Measurements from ENCODE around the gene SNX5.

The SNX5 gene

DNA sequence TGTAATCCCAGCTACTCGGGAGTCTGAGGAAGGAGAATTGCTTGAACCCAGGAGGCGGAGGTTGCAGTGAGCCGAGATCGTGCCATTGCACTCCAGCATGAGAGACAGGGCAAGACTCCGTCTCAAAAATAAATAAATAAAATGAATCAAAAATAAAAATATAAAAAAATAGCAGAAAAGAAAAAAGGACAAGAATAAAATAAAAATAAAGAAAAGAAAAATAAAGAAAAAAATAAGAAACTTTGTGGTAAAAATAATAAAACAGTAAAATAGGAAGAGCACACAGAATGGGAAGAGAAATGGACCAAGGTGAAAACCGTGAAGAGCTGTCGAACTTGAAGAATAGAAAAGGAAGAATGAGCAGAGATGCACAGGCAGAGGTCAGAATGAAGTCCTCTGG lies 63.0 kb downstream of the SNX5 start:
- ChIA-PET POLR2A (no interaction called here), CTCF (no interaction called here)
- DNase-seq (ENCODE audit: extremely low spot score): no peak
- TF ChIP-seq L3MBTL2 (conservative IDR thresholded peaks at IDR 0.05) (no peak), LEF1 (IDR thresholded peaks at IDR 0.05; ENCODE audit: borderline replicate concordance) (no peak), HDGF (IDR thresholded peaks at IDR 0.05; ENCODE audit: borderline replicate concordance) (no peak), FOXA1 (IDR thresholded peaks at IDR 0.05) (no peak), NFRKB (IDR thresholded peaks at IDR 0.05) (no peak), FOXK2 (IDR thresholded peaks at IDR 0.05) (no peak), ELF4 (IDR thresholded peaks at IDR 0.05) (no peak), ARNT (IDR thresholded peaks at IDR 0.05) (no peak), CTBP1 (IDR thresholded peaks at IDR 0.05; ENCODE audit: borderline replicate concordance) (no peak), BHLHE40 (IDR thresholded peaks at IDR 0.05; ENCODE audit: borderline replicate concordance) (no peak), TARDBP (IDR thresholded peaks at IDR 0.05) (no peak), SUZ12 (IDR thresholded peaks at IDR 0.05) (no peak), FOXM1 (IDR thresholded peaks at IDR 0.05; ENCODE audit: borderline replicate concordance) (no peak)
- TF ChIP-seq, protein P1, sequence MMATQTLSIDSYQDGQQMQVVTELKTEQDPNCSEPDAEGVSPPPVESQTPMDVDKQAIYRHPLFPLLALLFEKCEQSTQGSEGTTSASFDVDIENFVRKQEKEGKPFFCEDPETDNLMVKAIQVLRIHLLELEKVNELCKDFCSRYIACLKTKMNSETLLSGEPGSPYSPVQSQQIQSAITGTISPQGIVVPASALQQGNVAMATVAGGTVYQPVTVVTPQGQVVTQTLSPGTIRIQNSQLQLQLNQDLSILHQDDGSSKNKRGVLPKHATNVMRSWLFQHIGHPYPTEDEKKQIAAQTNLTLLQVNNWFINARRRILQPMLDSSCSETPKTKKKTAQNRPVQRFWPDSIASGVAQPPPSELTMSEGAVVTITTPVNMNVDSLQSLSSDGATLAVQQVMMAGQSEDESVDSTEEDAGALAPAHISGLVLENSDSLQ (IDR thresholded peaks at IDR 0.05): no peak

DNA sequence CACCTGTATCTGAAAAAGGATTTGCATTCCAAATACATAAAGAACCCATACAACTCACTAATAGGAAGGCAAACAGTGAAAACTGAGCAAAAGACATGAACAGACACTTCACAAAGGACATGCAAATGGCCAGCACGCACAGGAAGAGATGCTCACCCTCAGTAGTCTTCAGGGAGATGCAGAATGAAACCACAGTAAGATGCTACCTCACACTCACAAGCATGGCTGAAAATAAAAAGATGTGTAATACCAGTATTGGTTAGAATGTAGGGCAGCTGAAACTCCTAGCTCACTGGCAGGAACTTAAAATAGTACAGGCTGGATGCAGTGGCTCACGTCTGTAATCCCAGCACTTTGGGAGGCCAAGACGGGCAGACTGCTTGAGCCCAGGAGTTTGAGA lies 64.6 kb downstream of the SNX5 start:
- POLR2A ChIA-PET: no interaction called here
- no peak for TF ChIP-seq FOXM1 (IDR thresholded peaks at IDR 0.05; ENCODE audit: borderline replicate concordance)
- TF ChIP-seq BHLHE40 (IDR thresholded peaks at IDR 0.05; ENCODE audit: borderline replicate concordance): no peak
- no peak for TF ChIP-seq ARNT (IDR thresholded peaks at IDR 0.05)
- CTCF ChIA-PET: no interaction called here
- DNase-seq (ENCODE audit: extremely low spot score): no peak

DNA sequence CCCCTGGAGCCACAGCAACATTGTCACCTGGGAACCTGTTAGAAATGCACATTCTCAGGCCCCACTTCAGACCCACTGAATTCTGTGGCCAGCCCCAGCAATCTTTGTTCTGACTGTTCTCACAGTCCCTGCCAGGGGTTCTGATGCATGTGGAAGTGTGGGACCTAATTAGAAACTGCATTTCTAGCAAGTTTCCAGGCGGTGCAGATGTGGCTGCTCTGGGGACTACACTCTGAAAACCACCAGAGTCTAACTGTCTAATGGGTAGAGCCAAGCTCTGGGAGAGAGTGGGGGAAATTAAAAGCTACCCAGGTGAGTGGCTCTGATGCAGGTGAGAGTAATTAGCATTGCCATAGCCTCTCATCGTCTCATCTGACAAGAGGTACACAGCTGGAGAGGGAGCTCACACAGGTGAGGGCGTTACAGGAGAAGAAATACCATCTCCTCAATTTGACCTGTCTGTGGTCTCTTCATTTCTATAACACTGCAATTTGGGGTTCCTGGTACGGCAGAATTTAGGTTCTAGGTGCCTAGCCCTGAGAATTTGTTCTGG lies 66.0 kb downstream of the SNX5 start:
- TF ChIP-seq, protein P1 (IDR thresholded peaks at IDR 0.05): no peak
- TF ChIP-seq BHLHE40 (IDR thresholded peaks at IDR 0.05; ENCODE audit: borderline replicate concordance) (no peak), L3MBTL2 (conservative IDR thresholded peaks at IDR 0.05) (no peak), NFRKB (IDR thresholded peaks at IDR 0.05) (no peak), FOXA1 (IDR thresholded peaks at IDR 0.05) (no peak), FOXM1 (IDR thresholded peaks at IDR 0.05; ENCODE audit: borderline replicate concordance) (no peak), LEF1 (IDR thresholded peaks at IDR 0.05; ENCODE audit: borderline replicate concordance) (no peak), HDGF (IDR thresholded peaks at IDR 0.05; ENCODE audit: borderline replicate concordance) (no peak), FOXK2 (IDR thresholded peaks at IDR 0.05) (no peak), SUZ12 (IDR thresholded peaks at IDR 0.05) (no peak), ARNT (IDR thresholded peaks at IDR 0.05) (no peak)
- no peak for DNase-seq (ENCODE audit: extremely low spot score)
- CTCF ChIA-PET: no interaction called here
- POLR2A ChIA-PET: no interaction called here

DNA sequence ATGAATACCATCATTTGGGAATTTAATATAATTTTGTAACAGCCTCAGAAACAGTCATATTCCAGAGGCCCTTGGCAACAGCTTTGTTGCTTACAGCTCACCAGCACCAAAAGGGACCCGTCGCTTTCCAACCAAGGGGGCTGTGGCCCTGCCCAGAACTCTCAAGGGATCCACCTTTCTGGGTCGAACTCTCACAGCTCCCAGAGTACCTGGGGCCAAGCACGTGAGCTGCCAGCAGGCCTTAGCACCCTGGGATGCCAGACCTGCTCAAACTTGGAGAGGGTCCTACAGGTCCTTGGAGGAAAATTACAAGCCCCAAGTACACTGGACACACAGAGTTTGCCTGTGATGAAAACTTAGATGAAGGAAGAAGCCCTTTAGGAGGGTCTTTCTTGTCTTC lies 66.6 kb downstream of the SNX5 start:
- TF ChIP-seq NFRKB (IDR thresholded peaks at IDR 0.05) (no peak), TARDBP (IDR thresholded peaks at IDR 0.05) (no peak), HDGF (IDR thresholded peaks at IDR 0.05; ENCODE audit: borderline replicate concordance) (no peak), ARNT (IDR thresholded peaks at IDR 0.05) (no peak), BHLHE40 (IDR thresholded peaks at IDR 0.05; ENCODE audit: borderline replicate concordance) (no peak), FOXK2 (IDR thresholded peaks at IDR 0.05) (no peak), CTBP1 (IDR thresholded peaks at IDR 0.05; ENCODE audit: borderline replicate concordance) (no peak), SP1 (IDR thresholded peaks at IDR 0.05) (no peak), FOXM1 (IDR thresholded peaks at IDR 0.05; ENCODE audit: borderline replicate concordance) (no peak), ZNF384 (IDR thresholded peaks at IDR 0.05) (no peak), LEF1 (IDR thresholded peaks at IDR 0.05; ENCODE audit: borderline replicate concordance) (no peak), L3MBTL2 (conservative IDR thresholded peaks at IDR 0.05) (no peak), FOXA1 (IDR thresholded peaks at IDR 0.05) (no peak), ELF4 (IDR thresholded peaks at IDR 0.05) (no peak), SUZ12 (IDR thresholded peaks at IDR 0.05) (no peak)
- TF ChIP-seq, protein P1 (IDR thresholded peaks at IDR 0.05): no peak
- ChIA-PET CTCF (interaction anchor here (0.6 kb wide), 2 partner anchors 1419 to 1637 kb away, joined by 3 read pairs; no protein-coding TSS in a partner anchor), POLR2A (no interaction called here)
- no peak for DNase-seq (ENCODE audit: extremely low spot score)

DNA sequence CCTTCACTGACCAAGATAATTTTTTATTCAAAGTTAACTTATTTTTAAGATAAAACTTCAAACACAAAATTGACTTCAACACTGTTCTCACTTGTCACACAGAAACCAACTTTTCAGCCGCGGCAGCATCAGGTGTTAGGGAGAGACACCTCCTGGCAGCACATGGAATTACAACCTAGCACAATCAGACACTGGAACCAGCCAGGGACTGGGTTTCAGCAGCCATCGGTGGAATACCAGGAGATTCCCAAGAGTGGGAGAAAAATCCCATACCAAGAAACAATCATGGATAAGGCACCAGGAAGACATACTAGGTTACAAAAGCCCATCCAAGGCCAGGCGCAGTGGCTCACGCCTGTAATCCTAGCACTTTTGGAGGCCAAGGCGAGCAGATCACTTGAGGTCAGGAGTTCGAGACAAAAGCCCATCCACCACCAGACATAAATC lies 70.0 kb downstream of the SNX5 start:
- POLR2A ChIA-PET: no interaction called here
- peak; percentile 75 for DNase-seq (ENCODE audit: extremely low spot score)
- TF ChIP-seq HDGF (IDR thresholded peaks at IDR 0.05; ENCODE audit: borderline replicate concordance) (no peak), LEF1 (IDR thresholded peaks at IDR 0.05; ENCODE audit: borderline replicate concordance) (no peak), BHLHE40 (IDR thresholded peaks at IDR 0.05; ENCODE audit: borderline replicate concordance) (no peak), ZNF384 (IDR thresholded peaks at IDR 0.05) (no peak), TARDBP (IDR thresholded peaks at IDR 0.05) (no peak), FOXM1 (IDR thresholded peaks at IDR 0.05; ENCODE audit: borderline replicate concordance) (no peak), L3MBTL2 (conservative IDR thresholded peaks at IDR 0.05) (no peak), ARNT (IDR thresholded peaks at IDR 0.05) (no peak), FOXK2 (IDR thresholded peaks at IDR 0.05) (no peak), SUZ12 (IDR thresholded peaks at IDR 0.05) (no peak), CTBP1 (IDR thresholded peaks at IDR 0.05; ENCODE audit: borderline replicate concordance) (no peak), ELF4 (IDR thresholded peaks at IDR 0.05) (no peak), SP1 (IDR thresholded peaks at IDR 0.05) (no peak), NFRKB (IDR thresholded peaks at IDR 0.05) (no peak), FOXA1 (IDR thresholded peaks at IDR 0.05) (no peak)
- TF ChIP-seq, protein P1 (IDR thresholded peaks at IDR 0.05): no peak
- CTCF ChIA-PET: interaction anchor here (0.9 kb wide), 2 partner anchors 41 to 249 kb away, joined by 3 to 4 read pairs; no protein-coding TSS in a partner anchor
